Germinal center (tissue), 1 donor: ENCODE results near the gene XAGE3.
"Not testable (repeated sequence)": the region's sequence is repeated elsewhere in the genome, so short reads cannot be mapped to it uniquely, and the experiment has no call there.

Source experiments
- DNase-seq: peaks from one replicate; pipeline ENCODE4 v3.0.0; 2012; ENCODE audit warnings: mixed read lengths, low spot score

Gene XAGE3, protein sequence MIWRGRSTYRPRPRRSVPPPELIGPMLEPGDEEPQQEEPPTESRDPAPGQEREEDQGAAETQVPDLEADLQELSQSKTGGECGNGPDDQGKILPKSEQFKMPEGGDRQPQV

DNA sequence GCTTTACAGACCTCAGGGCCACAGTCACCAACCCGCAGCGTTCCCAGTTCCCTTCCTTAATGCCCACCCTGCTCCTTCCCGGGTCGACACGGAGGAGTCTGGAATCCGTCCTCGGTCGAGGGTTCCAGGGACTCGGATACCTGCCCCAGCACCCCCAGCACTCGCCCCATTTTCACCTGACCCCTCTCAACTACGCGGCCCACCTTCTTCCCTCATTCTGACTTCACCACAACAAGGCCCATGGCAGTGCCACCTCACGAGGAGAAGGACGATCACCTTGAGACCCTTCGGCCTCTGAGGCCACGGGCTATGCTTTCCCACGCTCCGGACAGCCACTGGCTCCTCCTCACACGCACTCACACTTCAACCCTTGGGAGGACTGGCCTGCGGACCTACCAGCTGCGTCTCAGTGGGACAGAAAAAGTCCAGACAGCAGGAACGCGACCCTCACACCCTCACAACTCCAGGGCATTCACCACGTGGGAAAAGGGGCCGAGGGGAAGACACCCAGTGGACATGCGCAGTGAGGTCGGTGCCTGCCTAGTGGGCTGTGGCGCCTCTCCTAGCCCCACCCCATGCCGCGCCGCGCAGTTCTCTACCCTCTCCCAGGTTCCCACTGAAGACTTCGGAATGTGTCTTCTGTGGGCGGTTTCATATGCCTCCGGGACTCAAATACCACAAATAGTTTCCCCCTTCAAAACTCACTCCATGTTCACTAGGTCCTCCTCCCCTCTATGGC lies at the start of gene XAGE3:
Gene XAGE3 (minus strand): TSS at position 474 of the 739 bp plus-strand sequence. CDS start 950 bp downstream, outside the sequence.
- DNase-seq = no peak

DNA sequence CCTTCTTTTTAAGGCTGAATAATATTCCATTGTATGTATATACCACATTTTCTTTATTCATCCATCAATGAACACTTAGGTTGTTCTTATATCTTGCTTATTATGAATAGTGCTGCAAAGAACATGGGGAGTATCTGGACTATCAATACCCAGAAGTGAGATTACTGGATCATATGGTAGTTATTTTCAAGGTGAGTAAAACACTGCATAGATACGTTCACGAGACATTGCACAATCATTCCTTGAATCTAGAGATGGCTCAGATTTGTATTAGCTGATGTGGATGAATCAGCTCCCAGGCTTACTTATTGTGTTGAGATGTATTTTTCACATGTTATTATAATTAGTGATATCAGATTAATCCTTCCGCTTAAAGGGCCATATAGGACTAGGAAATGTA lies 46.8 kb upstream of the XAGE3 start:
- DNase-seq = not testable (repeated sequence)

DNA sequence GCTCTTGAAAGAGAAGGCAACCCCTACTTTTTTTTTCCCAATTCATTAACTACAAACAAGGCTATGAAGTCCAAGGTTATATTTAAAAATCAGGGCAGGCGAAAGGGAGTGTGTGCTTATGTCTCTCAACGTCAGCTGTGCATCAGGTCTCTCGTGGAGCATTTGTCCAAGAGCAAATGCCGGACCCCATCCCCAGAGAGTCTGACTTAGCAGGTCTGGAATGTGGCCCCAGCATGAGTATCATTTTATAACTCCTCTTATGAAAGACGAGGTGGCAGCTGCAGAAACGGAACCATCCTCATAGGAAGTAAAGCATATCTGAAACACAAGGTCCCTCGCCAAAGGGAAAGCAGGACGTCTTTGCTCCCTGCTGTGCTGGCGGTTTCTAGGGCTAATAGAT lies 45.8 kb upstream of the XAGE3 start:
- not testable (repeated sequence) for DNase-seq

DNA sequence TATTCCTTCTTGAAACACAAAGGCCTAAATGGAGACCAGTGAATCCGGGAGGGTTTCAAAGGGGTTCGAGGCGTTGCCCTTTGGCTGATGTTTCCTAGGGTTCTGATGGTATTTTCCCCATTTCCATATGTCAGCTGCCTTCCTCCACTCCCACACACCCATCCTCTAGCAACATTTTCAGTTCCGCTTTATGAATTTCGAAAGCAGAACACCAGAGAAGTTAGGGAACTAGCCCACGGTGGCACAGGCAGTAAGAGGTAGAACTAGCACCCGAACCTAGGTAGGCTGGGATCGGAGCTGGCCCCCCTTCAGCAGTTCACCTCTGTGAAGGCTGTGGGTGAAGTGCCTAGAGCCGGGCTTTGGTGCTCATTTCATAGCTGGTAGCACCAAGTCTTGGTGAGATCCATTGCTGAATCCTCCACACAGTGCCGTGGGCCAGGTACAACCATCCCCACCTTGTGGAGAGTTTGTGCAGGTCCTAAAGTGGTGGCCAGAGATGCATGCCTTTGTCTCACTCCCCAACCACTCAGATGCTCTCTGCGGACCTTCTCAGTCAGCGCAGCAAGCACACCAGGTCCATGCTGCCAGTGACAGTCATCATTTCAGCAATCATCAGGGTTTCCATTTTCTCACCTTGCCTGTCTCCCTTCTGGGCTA lies 41.6 kb upstream of the XAGE3 start:
- not testable (repeated sequence) for DNase-seq

DNA sequence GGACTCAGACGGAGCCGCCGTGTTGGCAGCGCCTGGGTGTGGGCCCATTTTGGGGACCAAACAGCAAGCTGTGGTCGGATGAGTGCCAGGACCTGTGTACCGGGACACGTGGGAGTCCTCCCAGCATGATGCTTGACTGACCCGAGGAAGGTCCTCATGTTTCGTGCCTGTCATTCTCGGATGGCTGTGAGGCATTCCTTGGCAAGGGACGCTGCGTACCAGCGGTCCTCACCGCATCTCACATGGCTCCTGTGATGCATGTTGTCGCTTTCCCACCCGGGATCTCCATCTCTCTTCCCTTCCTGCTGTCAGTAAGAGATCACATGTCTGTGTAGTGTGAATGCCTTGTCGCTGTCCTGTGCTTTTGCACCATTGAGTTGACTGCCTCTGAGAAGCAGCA lies 40.0 kb upstream of the XAGE3 start:
- DNase-seq = not testable (repeated sequence)

DNA sequence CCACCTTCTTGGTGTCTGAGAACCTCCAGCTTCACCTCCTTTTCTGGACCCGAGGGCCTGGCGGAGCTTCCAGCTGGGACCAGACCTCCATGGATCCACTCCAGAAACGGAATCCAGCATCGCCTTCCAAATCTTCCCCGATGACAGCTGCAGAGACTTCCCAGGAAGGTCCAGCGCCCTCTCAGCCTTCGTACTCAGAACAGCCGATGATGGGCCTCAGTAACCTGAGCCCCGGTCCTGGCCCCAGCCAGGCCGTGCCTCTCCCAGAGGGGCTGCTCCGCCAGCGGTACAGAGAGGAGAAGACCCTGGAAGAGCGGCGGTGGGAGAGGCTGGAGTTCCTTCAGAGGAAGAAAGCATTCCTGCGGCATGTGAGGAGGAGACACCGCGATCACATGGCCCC lies 39.3 kb upstream of the XAGE3 start:
- not testable (repeated sequence) for DNase-seq

DNA sequence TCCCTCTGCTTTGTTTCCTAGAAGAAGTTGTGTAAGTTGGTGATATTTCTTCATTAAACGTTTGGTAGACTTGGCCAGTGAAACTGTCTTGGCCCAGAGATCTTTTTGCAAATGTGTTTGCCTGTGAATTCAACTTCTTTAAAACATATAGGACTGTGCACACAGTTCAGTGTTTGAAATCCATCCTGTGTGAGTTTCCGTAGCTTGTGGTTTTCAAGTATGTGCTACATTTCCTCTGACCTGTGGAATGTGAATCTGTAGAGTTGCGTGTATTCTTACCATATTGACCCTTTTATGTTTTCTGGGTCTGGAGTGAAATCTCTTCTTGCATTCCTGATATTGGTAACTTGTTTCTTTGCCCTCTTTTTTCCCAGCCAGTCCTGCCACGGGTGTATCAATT lies 38.2 kb upstream of the XAGE3 start:
- not testable (repeated sequence) for DNase-seq

DNA sequence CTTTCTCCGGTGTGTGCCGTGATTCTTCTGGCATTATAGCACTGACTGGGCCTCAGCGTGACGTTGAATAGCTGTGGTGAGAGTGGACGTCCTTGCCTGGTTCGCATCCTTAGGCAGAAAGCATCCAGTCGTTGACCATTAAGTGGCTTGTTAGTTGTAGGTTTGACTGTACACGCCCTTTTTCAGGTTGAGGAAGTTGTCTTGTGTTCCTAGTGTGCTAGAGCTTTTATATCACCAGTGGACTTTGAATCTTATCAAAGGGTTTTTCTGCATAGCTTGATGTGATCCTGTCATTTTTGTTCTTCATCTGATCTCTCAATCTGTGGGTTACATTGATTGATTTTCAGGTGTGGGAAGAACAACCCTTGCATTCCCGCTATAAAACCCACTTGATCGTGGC lies 37.6 kb upstream of the XAGE3 start:
- not testable (repeated sequence) for DNase-seq

DNA sequence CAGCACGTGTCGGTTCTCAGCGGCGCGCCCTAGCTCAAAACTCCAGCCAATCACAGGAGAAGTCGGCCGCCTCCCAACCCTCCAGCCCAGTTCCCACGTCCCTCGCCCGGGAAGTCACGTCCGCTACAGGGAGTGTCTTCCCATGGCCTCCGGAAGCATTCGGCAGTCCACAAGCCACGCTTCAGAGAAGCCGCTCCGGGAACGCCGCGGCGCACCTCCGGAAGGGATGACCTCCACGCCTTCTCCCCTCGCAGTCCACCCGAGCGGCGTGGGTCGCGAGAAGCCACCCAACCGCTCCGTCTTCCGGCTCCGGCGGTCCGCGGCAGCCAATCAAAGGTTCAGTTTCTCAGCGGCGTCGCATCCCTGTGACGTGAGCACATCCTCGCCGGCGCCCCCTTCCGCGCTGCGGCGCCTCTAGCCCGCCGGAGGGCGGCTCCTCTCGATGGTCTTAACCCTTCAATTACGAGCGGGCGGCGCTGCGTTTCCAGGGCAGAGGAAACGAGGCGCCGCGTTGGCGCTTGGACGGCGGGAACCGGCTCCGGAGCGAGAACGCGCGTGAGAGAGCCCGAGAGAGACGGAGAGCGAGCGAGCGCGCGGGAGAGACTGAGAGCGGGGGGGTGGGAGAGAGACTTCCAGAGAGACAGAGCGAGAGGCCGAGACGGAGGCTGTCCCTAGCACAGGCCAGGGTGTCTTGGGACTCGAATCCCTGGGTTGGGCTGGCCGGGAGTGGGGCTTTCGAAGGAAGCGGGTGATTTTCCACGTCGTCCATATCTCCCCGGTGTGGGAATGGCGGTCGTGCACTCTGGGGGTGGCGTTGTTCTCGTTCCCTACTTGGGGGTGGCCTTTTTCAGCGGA lies 29.2 kb upstream of the XAGE3 start, which contains the start of gene FAM156B:
Gene FAM156B (plus strand): TSS at position 476 of the 855 bp plus-strand sequence. CDS start 9,896 bp downstream, outside the sequence.
- DNase-seq = not testable (repeated sequence)

DNA sequence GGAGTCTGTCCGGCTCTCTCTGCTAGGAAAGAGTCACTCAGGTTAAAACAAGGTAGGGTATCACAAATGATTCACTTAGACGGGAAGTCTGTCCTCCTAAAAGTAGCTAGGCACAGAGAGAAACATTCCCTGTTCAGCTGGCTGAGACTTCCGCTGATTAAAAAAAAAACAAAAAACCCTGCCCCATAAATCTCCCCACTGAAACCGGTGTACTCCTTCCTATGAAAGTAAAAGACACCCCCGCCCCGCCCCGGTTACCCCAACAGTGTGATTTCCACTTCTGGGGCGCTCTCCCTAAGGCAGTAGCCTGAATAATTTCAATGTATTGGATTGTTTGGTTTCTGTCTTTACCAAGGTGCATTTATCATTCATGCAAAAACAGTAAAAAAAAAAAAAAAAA lies 28.6 kb upstream of the XAGE3 start:
- DNase-seq = not testable (repeated sequence)

DNA sequence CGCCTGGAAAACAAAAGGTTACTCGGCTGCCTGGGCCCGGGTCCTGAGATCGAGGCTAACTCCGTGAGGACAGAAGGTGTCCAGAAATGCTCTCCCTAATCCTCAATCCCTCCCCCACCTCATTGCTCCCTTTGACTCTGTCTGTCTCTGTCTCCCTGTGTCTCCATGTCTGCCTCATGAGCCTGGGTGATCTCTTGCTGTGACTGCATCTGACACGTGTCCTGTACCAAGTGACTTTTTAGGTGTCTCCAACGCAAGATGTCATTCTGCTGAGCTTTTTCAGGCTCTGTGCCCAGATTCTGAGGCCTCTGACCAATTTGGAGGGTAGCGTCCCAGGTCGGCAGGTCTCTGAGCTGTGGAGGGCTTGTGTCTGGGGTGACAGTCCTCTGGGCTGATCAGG lies 20.2 kb upstream of the XAGE3 start:
- not testable (repeated sequence) for DNase-seq

DNA sequence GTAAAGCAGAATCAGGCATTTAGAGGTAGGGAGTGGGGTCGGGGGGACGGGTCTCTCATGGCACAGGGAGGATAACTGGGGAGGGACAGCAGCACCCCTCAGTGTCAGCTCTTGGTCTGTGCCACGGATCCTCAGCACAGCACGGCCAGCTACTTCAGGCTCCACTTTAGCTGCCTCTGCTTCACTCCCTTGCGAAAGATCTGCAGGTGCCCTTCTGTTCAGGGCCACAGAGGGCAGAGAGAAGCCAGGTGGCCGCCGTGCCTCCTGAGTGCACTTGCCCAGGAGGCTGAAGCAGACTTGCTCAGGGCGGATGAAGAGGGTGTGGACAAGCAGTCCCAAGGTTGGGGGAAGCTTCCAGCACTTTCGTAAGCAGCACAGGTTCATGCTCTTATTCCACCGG lies 19.6 kb upstream of the XAGE3 start:
- DNase-seq = not testable (repeated sequence)

DNA sequence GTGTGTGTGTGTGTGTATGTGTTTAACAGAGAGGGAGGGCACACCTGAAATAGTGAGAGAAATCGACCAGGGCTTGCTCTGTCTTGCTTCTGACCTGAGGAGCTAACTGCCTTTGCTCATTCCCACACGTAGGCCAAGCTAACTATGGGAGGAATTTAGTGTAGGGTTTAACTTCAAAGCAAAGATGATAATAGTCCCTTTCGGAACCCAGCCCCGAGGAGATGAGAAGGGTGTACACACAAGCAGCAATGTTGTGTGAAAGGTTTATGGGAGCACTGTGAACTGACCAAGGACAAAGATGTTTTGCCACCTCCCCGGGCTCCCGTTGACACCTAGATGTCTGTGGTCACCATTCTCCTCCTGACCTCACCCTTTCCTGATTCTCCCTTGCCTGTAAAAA lies 8.5 kb upstream of the XAGE3 start:
- DNase-seq = not testable (repeated sequence)

DNA sequence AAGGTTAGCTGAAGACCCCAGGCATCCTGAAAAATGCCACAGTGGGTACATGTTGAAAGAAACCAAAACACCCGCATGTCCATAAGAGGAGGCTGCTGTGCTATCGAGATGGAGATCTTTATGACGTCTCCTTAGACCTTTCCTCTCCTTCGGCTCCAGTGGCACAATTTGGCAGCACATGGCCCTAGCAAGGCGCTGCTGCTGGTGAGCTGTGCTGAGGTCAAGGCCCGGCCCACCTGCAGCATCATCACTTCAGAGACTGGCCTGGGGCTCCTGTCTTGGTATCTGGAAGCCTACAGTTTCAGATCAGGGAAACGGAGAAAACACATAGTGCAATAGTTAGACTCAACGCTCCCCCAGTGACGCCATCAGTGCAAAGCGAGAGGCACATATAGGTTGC lies 7.6 kb upstream of the XAGE3 start:
- DNase-seq = not testable (repeated sequence)

DNA sequence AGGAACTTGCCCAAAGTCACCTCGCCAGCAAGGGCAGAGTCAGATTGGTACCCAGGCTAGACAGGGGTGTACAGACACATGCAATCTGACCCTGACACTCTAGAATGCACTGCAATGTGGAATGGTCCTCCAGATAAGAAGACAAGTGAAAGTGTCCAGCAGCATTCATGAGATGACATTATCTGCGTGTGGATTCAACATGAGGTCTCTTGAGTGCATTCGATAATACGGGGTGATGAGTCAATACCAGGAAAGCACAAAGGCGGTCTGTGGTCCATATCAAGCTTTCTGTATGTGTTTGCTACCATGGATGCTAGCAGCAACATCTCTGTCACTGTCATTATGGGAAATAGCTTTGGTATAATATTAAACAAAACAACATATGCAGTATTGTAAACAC lies 6.8 kb upstream of the XAGE3 start:
- DNase-seq = no peak

DNA sequence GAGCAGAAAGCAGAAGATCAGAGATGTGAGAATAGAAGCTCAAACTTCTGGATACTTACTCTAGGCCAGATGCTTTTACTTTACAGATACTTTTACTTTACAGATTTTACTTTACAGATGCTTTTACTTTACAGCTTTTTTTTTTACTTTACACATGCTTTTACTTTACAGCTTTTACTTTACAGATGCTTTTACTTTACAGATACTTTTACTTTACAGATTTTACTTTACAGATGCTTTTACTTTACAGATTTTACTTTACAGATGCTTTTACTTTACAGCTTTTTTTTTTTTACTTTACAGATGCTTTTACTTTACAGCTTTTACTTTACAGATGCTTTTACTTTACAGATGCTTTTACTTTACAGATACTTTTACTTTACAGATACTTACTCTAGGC lies 5.9 kb upstream of the XAGE3 start:
- DNase-seq = not testable (repeated sequence)

DNA sequence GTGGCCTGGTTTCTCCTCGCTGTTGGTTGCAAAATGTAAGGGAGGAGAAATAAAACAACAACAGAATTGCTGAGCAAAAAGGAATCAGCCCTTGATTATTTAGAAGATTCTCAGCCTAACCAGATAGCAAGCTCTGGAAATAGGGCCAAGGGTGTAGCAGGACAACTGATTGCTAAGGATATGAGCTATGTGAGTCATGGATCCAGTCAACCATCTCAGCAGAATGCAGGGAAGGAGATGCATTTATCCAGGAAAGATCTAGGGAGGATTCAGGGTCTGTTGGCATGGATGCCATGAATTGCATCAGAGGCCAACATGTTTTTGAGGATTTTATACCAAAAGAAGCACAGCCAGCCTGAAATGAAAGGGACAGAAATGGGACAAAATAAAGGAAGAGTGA lies 2.2 kb upstream of the XAGE3 start:
- DNase-seq = no peak

DNA sequence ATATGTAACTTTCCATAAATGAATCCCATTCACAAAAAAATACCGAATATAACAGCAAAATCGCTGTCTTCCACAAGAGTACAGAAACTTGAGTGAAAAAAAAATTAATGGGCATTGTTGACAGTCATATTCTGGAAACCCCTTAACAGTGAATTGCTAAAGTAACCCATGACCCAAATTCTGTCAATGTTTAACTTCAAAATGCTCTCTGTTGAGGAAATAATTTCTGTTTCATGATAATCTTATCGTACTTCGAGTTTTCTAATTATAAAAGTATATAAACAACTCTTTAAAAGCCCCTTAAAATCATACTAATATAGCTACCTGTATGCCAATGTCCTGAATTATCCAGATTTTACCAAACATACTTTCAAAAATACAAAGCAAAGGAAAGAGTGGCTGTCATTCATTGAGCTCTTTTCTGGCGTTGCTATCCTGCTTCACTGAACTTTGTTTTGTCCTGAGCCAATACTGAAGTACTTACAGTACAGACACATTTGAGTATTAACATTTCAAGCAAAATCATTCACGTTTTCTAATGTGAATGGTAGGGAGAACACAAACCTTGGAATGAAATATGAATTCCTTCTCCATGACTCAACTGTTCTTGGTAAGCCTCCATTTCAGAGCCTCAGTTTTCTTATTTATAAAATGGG lies 2.4 kb downstream of the XAGE3 start:
- no peak for DNase-seq

DNA sequence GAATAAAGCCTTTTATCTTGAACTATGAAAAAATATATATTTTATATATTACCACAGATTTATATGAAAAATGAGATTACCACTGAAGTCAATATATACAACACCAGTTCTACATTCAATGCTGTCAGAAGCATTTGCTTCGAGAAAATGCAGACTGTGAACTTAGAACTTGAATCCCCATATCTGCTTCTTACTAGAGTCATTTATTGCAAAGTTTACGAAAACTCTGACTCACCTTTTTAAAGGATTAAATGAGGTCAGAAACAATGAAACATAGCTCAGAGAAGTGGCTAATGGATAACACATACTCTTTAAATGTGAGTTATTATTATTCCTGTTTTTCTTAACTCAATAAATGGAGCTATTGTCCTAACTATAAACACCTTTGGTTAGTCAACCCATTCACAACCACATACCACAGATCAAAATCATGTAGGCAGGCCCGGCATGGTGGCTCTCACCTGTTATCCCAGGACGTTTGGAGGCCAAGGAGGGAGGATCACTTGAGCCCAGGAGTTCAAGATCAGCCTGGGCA lies 10.8 kb downstream of the XAGE3 start:
- not testable (repeated sequence) for DNase-seq

DNA sequence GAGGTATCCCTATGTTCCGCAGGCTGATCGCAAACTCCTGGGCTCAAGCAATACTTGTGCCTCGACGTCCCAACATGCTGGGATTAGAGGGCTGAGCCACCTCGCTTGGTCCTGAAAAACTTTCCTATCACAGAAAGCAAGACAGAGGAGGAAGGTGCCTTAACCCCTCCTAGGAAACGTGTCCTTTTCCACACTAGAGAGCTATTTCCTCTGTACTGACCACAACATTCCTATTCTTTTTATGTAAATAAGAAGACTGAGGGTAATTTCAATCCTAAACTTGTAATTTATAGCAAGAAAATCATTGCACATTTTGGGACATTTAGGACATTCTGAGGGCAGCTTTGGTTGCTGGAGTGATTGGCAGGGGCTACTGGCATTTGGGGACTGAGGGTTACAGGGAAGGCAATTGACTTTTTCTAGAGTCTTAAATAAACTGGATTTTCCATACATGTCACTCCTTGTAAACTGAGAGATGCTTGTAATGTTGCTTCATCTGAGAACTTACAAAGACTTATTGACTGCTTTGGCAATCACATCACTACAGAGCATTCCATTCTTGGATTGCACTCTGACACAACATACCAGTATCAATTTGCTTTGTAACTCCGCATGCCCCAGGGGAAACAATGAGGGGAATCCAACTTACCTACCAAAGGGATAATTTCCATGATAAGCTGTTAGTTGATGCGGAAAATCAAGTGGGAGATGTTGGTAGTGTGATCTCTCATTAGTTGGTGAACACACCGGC lies 15.6 kb downstream of the XAGE3 start:
- DNase-seq = no peak

DNA sequence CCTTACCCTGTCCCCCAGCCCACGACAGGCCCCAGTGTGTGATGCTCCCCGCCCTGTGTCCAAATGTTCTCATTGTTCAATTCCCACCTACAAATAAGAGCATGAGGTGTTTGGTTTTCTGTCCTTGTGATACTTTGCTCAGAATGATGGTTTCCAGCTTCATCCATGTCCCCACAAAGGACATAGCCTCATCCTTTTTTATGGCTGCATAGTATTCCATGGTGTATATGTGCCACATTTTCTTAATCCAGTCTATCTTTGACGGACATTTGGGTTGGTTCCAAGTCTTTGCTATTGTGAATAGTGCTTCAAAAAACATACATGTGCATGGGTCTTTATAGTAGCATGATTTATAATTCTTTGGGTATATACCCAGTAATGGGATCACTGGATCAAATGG lies 24.3 kb downstream of the XAGE3 start:
- DNase-seq = not testable (repeated sequence)
